SIG-M5 treated with dmso at 0.1 percent for 504 hours (cell line): ENCODE data around the gene HTR3A.
A peak's percentile ranks its signal among the peaks of the same experiment; 100 is the strongest.
"Not testable (repeated sequence)": the region's sequence is repeated elsewhere in the genome, so short reads cannot be mapped to it uniquely, and the experiment has no call there.

Source experiments
- DNase-seq: peaks from one replicate; lab custom pipeline; 2025; ENCODE audit not compliant: unreplicated experiment; lab: John Stamatoyannopoulos, UW

The HTR3A gene

GRCh38 chr11:113974741-113975470 is at the start of gene HTR3A:
TSS of gene HTR3A (plus strand) at chr11:113975108. CDS start at chr11:113975326, 218 bp downstream.
- DNase-seq: no peak

DNA sequence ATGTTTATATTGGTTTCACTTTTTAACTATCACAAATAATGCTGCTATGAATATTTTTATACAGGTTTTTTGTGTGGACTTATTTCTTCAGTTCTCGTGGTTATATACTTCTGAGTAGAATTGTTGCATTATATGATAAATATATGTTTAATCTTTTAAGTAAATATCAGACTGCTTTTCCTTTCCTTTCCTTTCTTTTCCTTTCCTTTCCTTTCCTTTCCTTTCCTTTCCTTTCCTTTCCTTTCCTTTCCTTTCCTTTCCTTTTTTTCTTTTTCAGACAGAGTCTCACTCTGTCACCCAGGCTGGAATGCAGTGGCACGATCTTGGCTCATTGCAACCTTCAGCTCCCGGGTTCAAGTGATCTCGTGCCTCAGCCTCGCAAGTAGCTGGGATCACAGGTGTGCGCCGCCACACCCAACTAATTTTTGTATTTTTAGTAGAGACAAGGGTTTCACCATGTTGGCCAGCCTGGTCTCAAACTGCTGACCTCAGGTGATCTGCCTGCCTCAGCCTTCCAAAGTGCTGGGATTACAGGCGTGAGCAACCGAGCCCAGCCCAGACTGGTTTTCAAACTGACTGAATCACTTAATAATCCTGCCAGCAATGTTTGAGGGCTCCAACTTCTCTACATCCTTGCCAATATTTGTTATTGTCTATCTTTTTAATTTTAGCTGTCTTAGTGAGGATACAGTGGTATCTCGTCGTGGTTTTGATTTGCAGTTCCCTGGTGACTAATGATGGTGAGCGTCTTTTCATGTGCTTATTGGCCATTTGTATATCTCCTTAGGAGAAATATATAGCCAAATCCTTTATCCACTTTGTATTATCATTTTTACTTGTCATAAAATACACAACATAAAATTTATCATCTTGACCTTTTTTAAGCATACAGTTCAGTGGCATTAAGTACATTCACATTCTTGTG is 48.4 kb upstream of the HTR3A start:
- no peak for DNase-seq

DNA sequence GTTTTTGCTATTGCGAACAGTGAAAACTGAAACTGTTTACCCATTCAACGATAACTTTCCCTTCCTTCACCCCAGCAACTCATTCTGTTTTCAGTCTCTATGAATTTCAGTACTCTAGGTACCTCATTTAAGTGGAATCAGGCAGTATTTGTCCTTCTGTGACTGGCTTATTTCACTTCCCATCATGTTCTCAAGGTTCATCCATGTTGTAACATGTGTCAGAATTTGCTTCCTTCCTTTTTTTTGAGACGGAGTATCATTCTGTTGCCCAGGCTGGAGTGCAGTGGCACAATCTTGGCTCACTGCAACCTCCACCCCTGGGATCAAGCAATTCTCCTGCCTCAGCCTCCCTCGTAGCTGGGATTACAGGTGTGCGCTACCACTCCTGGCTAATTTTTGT is 46.6 kb upstream of the HTR3A start:
- DNase-seq: peak; percentile 42

GRCh38 chr11:113932788-113933187 is 42.1 kb upstream of the HTR3A start:
- DNase-seq: no peak

- not testable (repeated sequence) for DNase-seq
Measured at GRCh38 chr11:113934193-113934592, 40.7 kb upstream of the HTR3A start.

DNA sequence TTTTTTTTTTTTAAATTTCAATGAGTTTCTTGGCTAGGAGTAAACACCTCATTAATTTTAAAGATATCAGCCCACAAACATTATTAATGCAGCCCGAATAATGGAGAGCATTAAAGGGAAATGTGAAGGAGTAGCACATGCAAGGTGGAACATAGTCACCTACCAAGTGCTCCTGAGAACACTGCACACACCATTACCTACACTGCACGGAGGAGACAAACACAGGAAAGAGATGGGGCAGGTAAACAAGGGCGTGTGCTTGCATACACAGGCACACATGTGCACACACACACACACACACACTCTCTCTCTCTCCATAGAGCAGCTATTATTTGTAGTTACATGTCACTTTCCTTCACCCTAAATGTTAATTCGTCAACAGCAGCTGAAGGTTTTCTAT is 40.1 kb upstream of the HTR3A start:
- DNase-seq: no peak

DNA sequence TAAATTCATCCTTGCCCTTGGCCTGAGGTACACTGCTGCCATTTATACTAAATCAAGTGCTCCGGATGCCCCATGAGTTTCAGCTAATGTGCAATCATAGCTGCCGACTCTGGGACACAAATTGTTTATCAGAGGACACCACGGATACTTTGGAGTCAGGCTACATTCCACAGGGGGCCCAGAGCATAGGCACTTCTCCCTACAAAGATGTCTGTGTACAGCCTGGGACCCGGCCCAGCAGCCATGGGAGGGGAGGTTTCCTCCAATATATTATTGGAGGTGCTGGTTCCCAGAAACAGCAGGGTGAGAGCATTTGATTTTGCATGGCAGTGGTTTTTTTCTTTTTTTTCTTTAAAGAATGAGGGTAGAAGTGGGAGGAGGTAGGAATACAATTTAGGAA is 39.0 kb upstream of the HTR3A start:
- no peak for DNase-seq

GRCh38 chr11:113937918-113938317 is 37.0 kb upstream of the HTR3A start:
- DNase-seq: no peak

DNA sequence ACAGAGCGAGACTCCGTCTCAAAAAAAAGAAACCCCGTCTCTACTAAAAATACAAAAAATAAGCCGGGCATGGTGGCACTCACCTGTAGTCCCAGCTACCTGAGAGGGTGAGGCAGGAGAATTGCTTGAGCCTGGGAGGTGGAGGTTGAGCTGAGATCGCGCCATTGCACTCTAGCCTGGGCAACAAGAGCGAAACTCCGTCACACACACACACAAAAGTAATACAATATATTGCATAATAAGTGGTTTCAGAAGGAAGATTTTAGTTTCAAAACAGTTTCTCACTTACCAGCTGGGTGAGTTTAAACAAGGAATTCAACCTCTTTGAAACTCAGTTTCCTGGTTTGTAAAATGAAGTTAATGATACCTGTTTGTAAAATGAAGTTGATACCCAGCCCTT is 32.7 kb upstream of the HTR3A start:
- DNase-seq: no peak

- not testable (repeated sequence) for DNase-seq
Measured at GRCh38 chr11:113946162-113946561, 28.7 kb upstream of the HTR3A start.

- DNase-seq: no peak
Measured at GRCh38 chr11:113947994-113948393, 26.9 kb upstream of the HTR3A start.

DNA sequence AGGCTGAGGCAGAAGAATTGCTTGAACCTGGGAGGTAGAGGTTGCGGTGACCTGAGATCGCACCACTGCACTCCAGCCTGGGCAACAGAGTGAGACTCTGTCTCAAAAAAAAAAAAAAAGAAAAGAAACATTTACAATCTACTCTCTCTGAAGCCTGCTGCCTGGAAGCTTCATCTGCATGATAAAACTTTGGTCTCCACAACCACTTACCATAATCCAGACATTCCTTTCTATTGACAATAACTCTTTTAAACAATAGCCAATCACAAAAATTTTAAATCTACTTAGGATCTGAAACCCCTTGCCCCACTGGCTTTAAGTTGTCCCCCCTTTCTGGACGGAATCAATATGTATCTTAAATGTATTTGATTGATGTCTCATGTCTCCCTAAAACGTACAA is 25.0 kb upstream of the HTR3A start:
- no peak for DNase-seq

- no peak for DNase-seq
Measured at GRCh38 chr11:113951537-113951936, 23.4 kb upstream of the HTR3A start.

DNA sequence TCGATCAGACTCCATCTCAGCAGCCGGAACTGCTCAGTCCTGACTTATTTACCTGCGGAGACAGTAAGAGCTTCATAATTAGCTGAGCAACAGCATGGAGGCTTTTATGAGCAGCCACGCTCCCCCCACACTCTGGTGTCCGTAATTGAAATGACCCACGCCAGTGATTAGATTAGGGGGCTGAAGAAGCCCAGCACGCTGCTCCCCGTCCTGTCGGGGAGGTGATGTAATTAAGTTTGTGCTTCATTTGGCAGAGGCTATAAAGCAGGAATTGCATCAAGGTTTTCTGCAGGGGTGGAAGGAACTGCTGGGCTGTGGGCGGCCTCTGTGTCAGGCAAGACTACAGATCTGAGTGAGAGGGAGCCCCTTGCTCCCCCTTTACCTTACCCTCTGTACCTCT is 22.8 kb upstream of the HTR3A start:
- DNase-seq: no peak

DNA sequence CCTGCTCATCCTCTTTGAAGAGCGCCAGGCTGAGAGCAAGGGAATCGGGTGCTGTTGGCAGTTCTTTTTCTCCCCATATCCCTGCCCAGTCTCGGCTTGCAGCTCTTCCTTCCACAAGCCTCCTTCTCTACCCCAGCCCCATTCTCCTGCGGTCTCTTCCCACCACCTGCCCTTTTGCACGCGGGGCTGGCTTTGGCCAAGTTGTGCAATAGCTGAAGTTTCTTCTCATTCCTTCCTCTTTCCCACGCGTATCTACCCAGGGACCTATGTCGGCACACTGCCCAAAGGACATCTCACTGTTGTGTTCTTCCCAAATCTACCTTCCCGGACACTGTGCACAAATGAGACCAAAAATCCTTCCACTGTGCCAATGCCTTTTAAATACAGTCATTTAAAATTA is 22.3 kb upstream of the HTR3A start:
- DNase-seq: peak; percentile 11

DNA sequence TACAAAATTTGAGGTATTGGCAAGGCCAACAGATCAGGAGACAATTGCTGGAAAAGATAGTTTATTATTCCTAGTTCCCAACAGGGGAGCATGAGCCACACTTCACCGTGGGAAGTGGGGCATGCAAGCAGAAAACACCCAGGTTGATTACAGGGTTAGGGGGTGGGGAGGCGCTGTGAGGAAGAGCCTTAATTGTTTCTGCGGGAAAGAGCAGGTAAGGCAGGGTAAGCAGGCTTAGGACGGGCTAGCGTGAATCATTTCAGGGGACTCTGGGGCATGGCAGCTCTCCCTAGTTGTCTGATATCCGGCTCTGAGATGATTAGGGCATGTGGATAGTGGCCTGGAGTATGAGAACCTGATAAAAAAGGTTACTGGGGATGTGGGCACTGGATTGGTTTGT is 20.7 kb upstream of the HTR3A start:
- no peak for DNase-seq

GRCh38 chr11:113956986-113957385 is 17.9 kb upstream of the HTR3A start:
- no peak for DNase-seq

GRCh38 chr11:113960702-113961330 is 14.1 kb upstream of the HTR3A start:
- peak; percentile 20 for DNase-seq

DNA sequence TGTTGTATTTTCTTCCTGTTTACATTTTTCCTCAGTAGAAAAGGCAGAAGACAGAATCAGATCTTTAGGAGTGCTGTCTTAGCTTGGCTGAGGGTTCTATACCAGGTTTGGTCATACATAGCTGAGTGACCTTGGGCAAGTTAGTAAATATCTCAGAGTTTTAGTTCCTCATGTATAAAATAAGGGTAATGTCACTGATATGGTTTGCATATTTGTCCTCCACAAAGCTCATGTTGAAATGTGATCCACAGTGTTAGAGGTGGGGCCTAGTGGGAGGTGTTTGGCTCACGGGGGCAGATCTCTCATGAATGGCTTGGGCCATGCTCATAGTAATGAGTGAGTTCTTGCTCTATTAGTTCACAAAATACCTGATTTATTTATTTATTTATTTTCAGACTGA is 7.5 kb upstream of the HTR3A start:
- no peak for DNase-seq

GRCh38 chr11:113971506-113972195 is 3.3 kb upstream of the HTR3A start:
- DNase-seq: no peak

DNA sequence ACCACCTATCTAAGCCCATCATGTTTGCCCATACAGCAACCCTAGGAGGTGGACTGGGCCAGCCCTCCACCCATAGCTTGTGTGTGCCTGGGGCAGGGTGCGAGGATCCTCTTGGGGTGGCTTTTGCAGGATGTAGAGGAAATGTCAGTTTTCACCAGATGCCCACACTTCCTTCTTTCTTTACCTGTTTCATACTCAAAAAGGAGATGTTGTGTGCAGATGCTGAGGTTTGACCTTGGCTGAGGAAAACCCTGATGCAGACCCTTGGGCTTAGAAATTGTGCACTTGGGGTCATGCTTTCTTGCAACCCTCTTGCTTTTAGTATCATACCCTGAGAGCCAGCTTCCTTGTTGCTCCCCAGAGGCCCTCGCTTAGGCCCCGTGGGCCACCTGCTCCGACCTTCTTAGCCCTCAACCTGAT is 2.2 kb downstream of the HTR3A start:
- no peak for DNase-seq
